ENCODE data around the gene DEPDC1B.
"Not testable (repeated sequence)": the region's sequence is repeated elsewhere in the genome, so short reads cannot be mapped to it uniquely, and the experiment has no call there.

The DEPDC1B gene

DNA sequence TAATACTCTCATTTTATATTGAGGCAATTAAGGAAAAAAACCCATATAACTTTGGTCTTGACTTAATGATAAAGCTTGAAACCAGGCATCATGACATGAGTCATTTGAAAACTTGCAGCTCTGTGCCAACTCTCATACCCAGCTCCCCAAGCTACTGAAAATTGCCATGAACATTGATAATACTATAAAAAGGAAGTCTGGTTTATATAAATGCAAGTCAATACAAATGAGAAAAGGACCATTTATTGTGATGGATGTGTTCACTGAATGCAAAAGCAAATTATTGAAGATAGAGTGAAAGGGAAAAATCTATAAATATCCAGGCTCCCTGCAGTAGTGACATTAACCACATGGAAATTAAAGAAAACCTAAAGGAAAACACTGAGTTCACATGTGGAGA is 116.3 kb downstream of the DEPDC1B start:
- no peak for DNase-seq (ENCODE audit: low spot score)

DNA sequence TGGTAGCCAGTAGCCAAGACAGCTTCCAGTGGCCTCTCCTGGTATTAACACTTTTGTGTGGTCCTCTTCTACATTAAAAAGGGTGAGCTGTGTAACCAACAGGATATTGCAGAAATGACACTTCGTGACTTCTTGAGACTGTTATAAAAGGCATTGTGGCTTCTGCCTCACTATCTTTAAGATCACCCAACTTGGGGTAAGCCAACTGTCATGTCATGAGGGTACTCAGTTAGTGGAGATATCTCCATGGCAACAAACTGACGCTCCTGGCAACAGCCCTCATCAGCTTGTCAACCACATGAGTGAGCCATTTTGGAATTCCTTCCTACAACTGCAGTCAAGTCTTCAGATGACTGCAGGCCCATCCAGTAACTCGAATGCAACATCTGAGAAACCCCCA is 121.7 kb downstream of the DEPDC1B start:
- DNase-seq (ENCODE audit: low spot score): no peak

DNA sequence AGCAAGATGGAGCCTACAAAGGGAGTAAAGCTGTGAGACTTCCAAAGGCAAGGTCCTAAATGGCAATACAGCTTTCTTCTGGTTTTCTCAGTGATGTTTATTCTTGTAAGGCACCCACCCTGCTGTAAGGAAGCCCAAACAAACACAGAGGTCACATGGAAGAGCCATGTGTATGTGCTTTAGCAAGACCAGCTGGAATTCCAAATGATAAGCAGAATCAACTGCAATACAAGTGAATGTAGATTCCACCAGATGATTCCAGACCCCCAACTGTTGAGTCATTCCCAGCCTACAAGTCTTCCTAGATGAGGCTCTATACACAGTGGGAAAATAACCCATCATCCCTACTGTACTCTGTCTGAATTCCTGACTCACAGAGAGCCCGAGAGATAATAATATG is 122.8 kb downstream of the DEPDC1B start:
- no peak for DNase-seq (ENCODE audit: low spot score)

GRCh38 chr5:60576425-60576824 is 123.5 kb downstream of the DEPDC1B start:
- no peak for DNase-seq (ENCODE audit: low spot score)

DNA sequence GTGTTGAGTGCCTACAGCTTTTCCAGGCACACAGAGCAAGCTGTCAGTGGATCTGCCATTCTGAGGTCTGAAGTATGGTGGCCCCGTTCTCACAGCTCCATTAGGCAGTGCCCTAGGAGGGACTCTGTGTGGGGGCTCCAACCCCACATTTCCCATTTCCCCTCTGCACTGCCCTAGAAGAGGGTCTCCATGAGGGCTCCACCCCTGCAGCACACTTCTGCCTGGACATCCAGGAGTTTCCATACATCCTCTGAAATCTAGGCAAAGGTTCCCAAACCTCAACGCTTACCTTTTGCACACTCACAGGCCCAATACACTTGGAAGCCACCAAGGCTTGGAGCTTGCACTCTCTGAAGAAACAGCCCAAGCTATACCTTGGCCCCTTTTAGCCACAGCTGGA is 131.3 kb downstream of the DEPDC1B start:
- no peak for DNase-seq (ENCODE audit: low spot score)

- no peak for DNase-seq (ENCODE audit: low spot score)
These were observed 136.2 kb downstream of the DEPDC1B start for GRCh38 chr5:60563696-60564324.

GRCh38 chr5:60553291-60553690 is 146.7 kb downstream of the DEPDC1B start:
- not testable (repeated sequence) for DNase-seq (ENCODE audit: low spot score)

- DNase-seq (ENCODE audit: low spot score): no peak
These were observed 148.1 kb downstream of the DEPDC1B start for GRCh38 chr5:60551829-60552228.

DNA sequence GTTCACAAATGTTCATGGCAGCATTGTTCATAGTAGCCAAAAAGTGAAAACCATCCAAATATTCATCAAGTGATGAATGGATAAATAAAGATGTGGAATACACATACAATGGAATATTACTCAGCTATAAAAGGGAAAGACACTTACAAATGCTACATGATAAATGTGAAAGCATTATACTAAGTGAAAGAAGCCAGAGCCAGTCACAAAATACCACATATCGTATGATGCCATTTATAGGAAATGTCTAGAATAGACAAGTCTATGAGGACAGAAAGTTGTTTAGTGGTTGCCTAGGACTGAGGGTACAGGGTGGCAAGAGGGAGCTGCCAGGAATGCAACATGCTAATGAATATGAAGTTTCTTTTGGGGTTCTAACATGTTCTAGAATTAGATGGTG is 148.7 kb downstream of the DEPDC1B start:
- no peak for DNase-seq (ENCODE audit: low spot score)

GRCh38 chr5:60550311-60550710 is 149.7 kb downstream of the DEPDC1B start:
- DNase-seq (ENCODE audit: low spot score): no peak

- DNase-seq (ENCODE audit: low spot score): no peak
These were observed 150.1 kb downstream of the DEPDC1B start for GRCh38 chr5:60549841-60550240.
